Fibroblast of the aortic adventitia (primary cell): Measurements from ENCODE around the gene CCDC170. TPM values are rescaled to one million over a fixed set of nuclear protein-coding genes. Genes with fewer than 3 reads are reported as not detected.
A peak's percentile ranks its signal among the peaks of the same experiment; 100 is the strongest.

Source experiments
- DNase-seq: peaks from one replicate; pipeline ENCODE4 v3.0.0-alpha.2; 2010; ENCODE audit warnings: low read depth
- H3K4me3 ChIP-seq: 2 replicates; pipeline ENCODE4 v1.5.1; 2011; ENCODE audit warnings: low read depth, mild to moderate bottlenecking, control low read depth, low read length, moderate library complexity
- total RNA-seq: library from RNA; depleted of rRNA; stranded (reverse); fragments of >200 nt; gene quantifications from 2 replicates; pipeline ENCODE4 v1.2.3, GENCODE V29; 2012; ENCODE audit warnings: low replicate concordance
- TF ChIP-seq, protein P1 (sequence below): IDR thresholded peaks from 2 replicates; pipeline ENCODE4 v1.5.1; 2011; ENCODE audit warnings: mild to moderate bottlenecking, low read length, control low read depth, inconsistent platforms; ENCODE audit not compliant: insufficient read depth

The CCDC170 gene
- total RNA-seq, 1 donor: 0.09 TPM

DNA sequence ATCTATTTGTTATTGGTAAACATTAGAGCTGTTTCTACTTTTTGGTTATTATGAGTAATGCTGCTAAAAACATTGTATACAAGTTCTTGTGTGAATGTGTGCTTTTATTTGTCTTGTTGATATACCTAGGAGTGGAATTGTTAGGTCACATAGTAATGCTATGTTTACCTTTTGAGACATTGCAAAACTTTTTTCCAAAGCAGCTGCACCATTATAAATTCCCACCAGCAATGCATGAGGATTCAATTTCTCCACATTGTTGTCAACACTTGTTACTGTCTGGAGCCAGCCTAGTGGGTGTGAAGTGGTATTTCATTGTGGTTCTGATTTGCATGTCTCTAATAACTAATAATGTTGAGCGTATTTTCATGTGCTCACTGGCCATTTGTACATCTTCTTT, 145.9 kb downstream of the CCDC170 start:
- TF ChIP-seq, protein P1, sequence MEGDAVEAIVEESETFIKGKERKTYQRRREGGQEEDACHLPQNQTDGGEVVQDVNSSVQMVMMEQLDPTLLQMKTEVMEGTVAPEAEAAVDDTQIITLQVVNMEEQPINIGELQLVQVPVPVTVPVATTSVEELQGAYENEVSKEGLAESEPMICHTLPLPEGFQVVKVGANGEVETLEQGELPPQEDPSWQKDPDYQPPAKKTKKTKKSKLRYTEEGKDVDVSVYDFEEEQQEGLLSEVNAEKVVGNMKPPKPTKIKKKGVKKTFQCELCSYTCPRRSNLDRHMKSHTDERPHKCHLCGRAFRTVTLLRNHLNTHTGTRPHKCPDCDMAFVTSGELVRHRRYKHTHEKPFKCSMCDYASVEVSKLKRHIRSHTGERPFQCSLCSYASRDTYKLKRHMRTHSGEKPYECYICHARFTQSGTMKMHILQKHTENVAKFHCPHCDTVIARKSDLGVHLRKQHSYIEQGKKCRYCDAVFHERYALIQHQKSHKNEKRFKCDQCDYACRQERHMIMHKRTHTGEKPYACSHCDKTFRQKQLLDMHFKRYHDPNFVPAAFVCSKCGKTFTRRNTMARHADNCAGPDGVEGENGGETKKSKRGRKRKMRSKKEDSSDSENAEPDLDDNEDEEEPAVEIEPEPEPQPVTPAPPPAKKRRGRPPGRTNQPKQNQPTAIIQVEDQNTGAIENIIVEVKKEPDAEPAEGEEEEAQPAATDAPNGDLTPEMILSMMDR: no peak
- DNase-seq: no peak
- no peak overlapping the region for H3K4me3 ChIP-seq

DNA sequence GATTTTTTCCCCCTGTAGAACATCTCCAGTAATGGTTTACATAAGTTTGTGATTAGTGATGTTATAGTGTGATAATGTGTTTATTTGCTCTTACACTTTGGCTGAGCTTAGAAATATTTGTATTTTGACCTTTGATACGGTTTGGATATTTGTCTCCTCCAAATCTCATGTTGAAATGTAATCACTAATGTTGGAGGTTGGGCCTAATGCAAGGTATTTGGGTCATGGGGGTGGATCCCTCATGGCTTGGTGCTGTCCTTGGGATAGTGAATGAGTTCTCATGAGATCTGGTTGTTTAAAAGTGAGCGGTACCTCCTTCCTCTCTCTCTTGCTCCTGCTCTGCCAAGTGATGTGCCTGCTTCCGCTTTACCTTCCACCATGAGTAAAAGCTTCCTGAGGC, 147.2 kb downstream of the CCDC170 start:
- H3K4me3 ChIP-seq: no peak overlapping the region
- TF ChIP-seq, protein P1: no peak
- no peak for DNase-seq

DNA sequence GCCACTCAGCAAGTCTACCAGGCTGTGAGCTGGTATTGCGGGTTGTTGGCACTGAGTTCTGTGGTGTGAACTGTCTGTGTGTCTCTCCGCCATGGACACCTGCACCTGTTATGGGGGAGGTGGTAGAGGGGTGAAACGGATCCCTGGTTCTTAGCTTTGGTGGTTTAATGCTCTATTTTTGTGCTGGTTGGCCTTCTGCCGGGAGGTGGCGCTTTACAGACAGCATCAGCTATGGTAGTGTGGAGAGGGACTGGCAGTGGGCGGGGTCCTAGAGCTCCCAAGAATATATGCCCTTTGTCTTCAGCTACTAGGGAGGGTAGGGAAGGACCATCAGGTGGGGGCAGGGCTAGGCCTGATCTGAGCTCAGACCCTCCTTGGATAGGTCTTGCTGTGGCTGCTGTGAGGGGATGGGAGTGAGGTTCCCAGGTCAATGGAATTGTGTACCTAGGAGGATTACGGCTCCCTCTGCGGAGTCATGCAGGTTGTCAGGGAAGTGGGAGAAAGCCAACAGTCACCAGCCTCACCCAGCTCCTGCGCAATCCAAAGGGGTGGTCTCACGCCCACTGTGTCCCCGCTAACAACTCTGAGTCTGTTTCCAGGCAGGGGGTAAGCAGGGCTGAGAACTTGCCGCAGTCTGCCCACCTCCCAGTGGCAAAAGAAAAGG, 154.3 kb downstream of the CCDC170 start:
- peak; percentile 4 for DNase-seq
- no peak overlapping the region for H3K4me3 ChIP-seq
- TF ChIP-seq, protein P1: peak; percentile 24

DNA sequence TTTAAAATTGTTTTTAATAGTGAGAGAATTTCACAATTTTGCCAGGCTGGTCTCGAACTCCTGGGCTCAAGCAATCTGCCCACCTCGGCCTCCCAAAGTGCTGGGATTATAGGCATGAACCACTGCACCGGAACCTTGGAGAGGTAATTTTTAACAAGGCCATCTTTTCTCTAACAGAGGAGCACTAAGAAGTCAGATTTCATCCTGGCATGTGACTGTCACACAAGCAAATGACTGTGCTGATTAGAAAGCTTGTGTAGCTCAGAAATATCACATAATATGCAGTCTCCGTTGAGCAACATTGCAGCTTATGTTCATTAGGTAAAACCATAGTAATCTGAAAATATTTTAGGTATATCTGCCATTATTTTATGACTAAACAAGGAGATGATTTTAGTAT, 156.0 kb downstream of the CCDC170 start:
- no peak overlapping the region for H3K4me3 ChIP-seq
- TF ChIP-seq, protein P1: no peak
- DNase-seq: no peak

DNA sequence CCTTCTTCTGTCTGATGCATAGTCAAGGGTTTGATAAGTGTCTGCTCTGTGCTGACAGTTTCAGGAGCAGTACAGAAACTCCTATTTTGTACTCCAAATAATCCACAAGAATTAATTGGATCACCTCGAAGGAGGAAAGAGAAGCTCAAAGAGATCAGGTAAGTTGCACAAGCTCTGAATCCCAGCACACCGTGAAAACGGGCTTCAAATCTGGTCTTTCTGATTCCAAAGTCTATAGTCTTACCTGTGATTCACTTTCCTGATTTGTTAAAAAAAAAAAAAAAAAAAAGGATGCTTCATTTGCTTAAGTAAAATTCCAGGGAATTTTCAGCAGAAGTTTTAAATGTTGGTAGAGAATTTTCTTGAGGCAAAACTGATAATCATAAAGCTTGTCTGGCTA, 157.8 kb downstream of the CCDC170 start:
- H3K4me3 ChIP-seq: no peak overlapping the region
- TF ChIP-seq, protein P1: no peak
- DNase-seq: no peak

DNA sequence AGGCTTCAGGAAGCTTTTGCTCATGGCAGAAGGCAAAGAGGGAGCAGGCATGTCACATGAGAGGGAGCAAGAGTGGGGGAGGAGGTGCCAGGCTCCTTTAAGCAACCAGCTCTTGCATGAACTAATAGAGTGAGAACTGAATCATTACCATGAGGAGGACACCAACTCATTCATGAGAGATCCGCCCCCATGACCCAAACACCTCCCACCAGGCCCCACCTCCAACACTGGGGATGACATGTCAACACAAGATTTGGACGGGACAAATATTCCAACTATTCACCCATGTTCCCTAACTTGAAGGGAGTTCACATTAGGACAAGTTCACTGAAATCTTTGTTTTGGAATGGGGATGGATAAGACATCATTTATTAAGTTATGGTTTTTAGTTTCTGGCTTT, 158.5 kb downstream of the CCDC170 start:
- no peak for DNase-seq
- no peak overlapping the region for H3K4me3 ChIP-seq
- TF ChIP-seq, protein P1: no peak

DNA sequence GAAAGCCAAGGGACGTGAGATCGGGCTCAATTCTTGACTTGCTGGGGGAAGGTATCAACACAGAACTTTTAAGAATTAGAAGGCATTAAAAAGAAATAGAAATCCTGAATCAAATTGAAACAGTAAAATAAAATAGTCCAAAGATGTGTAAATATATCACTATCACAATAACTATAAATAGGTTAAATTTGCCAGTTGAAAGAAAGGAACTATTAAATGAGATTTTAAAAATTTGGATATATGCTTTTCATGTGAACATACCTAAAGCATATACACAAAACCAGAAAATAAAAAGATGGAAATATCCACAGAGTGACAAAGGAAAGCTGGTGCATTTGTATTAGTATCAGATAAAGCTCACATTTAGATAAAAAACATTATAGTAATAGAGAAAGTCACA, 161.3 kb downstream of the CCDC170 start:
- no peak overlapping the region for H3K4me3 ChIP-seq
- no peak for DNase-seq
- TF ChIP-seq, protein P1: no peak
